Lung (tissue), 12 donors: Measurements from ENCODE around the gene TOR1A. TPM values are rescaled to one million over a fixed set of nuclear protein-coding genes. Genes with fewer than 3 reads are reported as not detected.
A peak's percentile ranks its signal among the peaks of the same experiment; 100 is the strongest.

ENCODE experiments used
- ATAC-seq: fragments of 200-7000 bp; cut with Tn5 transposase; one replicate; pipeline ENCODE4 v1.9.1; 2020; ENCODE audit warnings: moderate number of reproducible peaks; ENCODE audit not compliant: insufficient read depth, low FRiP score
- DNase-seq, 3 donors: peaks; one replicate each; pipeline ENCODE4 v3.0.0-alpha.2; 2013 to 2017
- H3K27ac ChIP-seq, 2 donors: one replicate each; pipeline ENCODE4 v1.5.1; 2013; ENCODE audit warnings: mild to moderate bottlenecking in 2 of 2, moderate library complexity in 2 of 2, control low read depth in 1 of 2, inconsistent platforms in 1 of 2, low read depth in 1 of 2, low read length in 1 of 2
- H3K27me3 ChIP-seq, 3 donors: one replicate each; pipeline ENCODE4 v1.5.1; 2013; ENCODE audit warnings: low read length in 2 of 3; ENCODE audit not compliant: control insufficient read depth in 3 of 3, insufficient read depth in 3 of 3
- H3K36me3 ChIP-seq, 4 donors: one replicate each; pipeline ENCODE4 v1.5.1; 2013; ENCODE audit warnings: low read length in 4 of 4, mild to moderate bottlenecking in 1 of 4, moderate library complexity in 1 of 4; ENCODE audit not compliant: control insufficient read depth in 4 of 4, insufficient read depth in 4 of 4
- H3K4me1 ChIP-seq, 5 donors: one replicate each; pipeline ENCODE4 v1.5.1; 2013; ENCODE audit warnings: low read length in 5 of 5, mild to moderate bottlenecking in 2 of 5, moderate library complexity in 1 of 5; ENCODE audit not compliant: control insufficient read depth in 5 of 5, insufficient read depth in 5 of 5
- H3K4me3 ChIP-seq: one replicate; pipeline ENCODE4 v1.5.1; 2013; ENCODE audit warnings: mild to moderate bottlenecking, control low read depth, moderate library complexity
- H3K9ac ChIP-seq, 2 donors: one replicate each; pipeline ENCODE4 v1.5.1; 2013; ENCODE audit warnings: low read length in 2 of 2, control low read depth in 1 of 2; ENCODE audit not compliant: insufficient read depth in 1 of 2
- H3K9me3 ChIP-seq, 4 donors: one replicate each; pipeline ENCODE4 v1.5.1; 2013; ENCODE audit warnings: low read length in 3 of 4, mild to moderate bottlenecking in 1 of 4, moderate library complexity in 1 of 4; ENCODE audit not compliant: control insufficient read depth in 4 of 4, insufficient read depth in 3 of 4
- CTCF ChIP-seq: IDR thresholded peaks from 2 replicates; pipeline ENCODE4 v1.5.1; 2012; ENCODE audit warnings: mild to moderate bottlenecking; ENCODE audit errors: control extremely low read depth, extremely low read depth
- WGBS, 2 donors: extraction: QIAGEN DNeasy Blood & Tissue Kit; methylation state at CpG; one replicate each; pipeline ENCODE4 v1.1.7; 2013; 5-methylcytosine and 5-hydroxymethylcytosine counted together
- polyA plus RNA-seq, 2 donors: library from polyadenylated mRNA; stranded (reverse); fragments of 200-250 nt; gene quantifications; one replicate each; pipeline ENCODE4 v1.2.1, GENCODE V29; 2013
- total RNA-seq, 2 donors: library from RNA; depleted of rRNA in 1 of 2; stranded (reverse); fragments of >200 nt in 1 of 2; gene quantifications; one replicate each; pipeline ENCODE4 v1.2.1, GENCODE V29; 2014 to 2021
- donor health status: control.
- donor health status: control.
- donor health status: Bipolar disorder and iron deficiency.
- donor health status: healthy.
- donor health status: DM: yes; HTN: yes; CAD: no.

Gene TOR1A
- total and polyA plus RNA-seq, 4 donors = 19.1 to 41.8 (median 28.4) TPM

- H3K4me1 ChIP-seq = peaks cover 0 to 17% (median 2%) of the 10 kb centered on the region in 5 donors
- no peaks in the 10 kb centered on the region for H3K9me3 ChIP-seq
- TF ChIP-seq CTCF = no peak
- H3K36me3 ChIP-seq = no peaks in the 10 kb centered on the region
- ATAC-seq (no peak), DNase-seq (no peak)
- no peak overlapping the region for H3K9ac ChIP-seq
- peaks cover 0 to 2% (median 0%) of the 10 kb centered on the region in 3 donors for H3K27me3 ChIP-seq
- H3K27ac ChIP-seq = no peak overlapping the region
- no peak overlapping the region for H3K4me3 ChIP-seq
- WGBS, 2 donors = 84 to 93% methylated on average over 3 of the region's 3 CpGs
Observed at GRCh38 chr9:129778469-129778868, 45.5 kb downstream of the TOR1A start.

- Histone ChIP-seq H3K27me3 (peaks cover 0 to 2% (median 0%) of the 10 kb centered on the region in 3 donors), H3K9ac (no peak overlapping the region), H3K4me1 (peaks cover 0 to 17% (median 2%) of the 10 kb centered on the region in 5 donors), H3K4me3 (no peak overlapping the region), H3K9me3 (no peaks in the 10 kb centered on the region), H3K27ac (no peak overlapping the region), H3K36me3 (no peaks in the 10 kb centered on the region)
- ATAC-seq = no peak
- no peak for TF ChIP-seq CTCF
- DNase-seq = no peak
- 55 to 61% methylated on average over 11 of the region's 11 CpGs for WGBS, 2 donors
Observed at GRCh38 chr9:129777769-129778130, 46.2 kb downstream of the TOR1A start.

GRCh38 chr9:129776938-129777768 is 46.8 kb downstream of the TOR1A start:
- peak overlapping the region in 1 of 2 donors; percentile 50 for H3K9ac ChIP-seq
- 14 to 23% methylated on average over 16 of the region's 16 CpGs for WGBS, 2 donors

More at GRCh38 chr9:129776938-129777768, 46.8 kb downstream of the TOR1A start:
- peak; percentile 91 for ATAC-seq
- Histone ChIP-seq H3K36me3 (no peaks in the 10 kb centered on the region), H3K27me3 (peaks cover 0 to 2% (median 0%) of the 10 kb centered on the region in 3 donors), H3K4me1 (peaks cover 0 to 17% (median 2%) of the 10 kb centered on the region in 5 donors), H3K4me3 (no peak overlapping the region), H3K9me3 (no peaks in the 10 kb centered on the region), H3K27ac (no peak overlapping the region)
- DNase-seq = peak; percentile 85 to 90 (median 87)
- no peak for TF ChIP-seq CTCF
